ENCODE results near the gene ENDOV. TPM values are rescaled to one million over a fixed set of nuclear protein-coding genes. Genes with fewer than 3 reads are reported as not detected.

The ENDOV gene
- total and polyA plus RNA-seq, 2 of the 13 experiments (the other 11 are each of a cell fraction or from before 2014, with no cell fraction given), result 15.1 to 17.1 TPM

GRCh38 chr17:80454557-80455335 is 39.8 kb downstream of the ENDOV start (continued):
- TF ChIP-seq ZNF414 (CRISPR knock-in tag; IDR thresholded peaks at IDR 0.05), result no peak; the same call in none of the 2 replicates
- TF ChIP-seq KDM4B (CRISPR knock-in tag; IDR thresholded peaks at IDR 0.05), result 0 out of 2 replicates have a peak, but pooled peaks have one; percentile 16
- TF ChIP-seq, protein P1, sequence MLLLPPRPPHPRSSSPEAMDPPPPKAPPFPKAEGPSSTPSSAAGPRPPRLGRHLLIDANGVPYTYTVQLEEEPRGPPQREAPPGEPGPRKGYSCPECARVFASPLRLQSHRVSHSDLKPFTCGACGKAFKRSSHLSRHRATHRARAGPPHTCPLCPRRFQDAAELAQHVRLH (CRISPR knock-in tag; IDR thresholded peaks at IDR 0.05; ENCODE audit: borderline replicate concordance, low read depth), result peak; percentile 88; the same call in 1 of the 2 replicates
- TF ChIP-seq NPAS2 (CRISPR knock-in tag; IDR thresholded peaks at IDR 0.05; ENCODE audit: borderline replicate concordance), result no peak
- TF ChIP-seq BRD4 (CRISPR knock-in tag; IDR thresholded peaks at IDR 0.05), result no peak; the same call in 1 of the 2 replicates
- peak; percentile 78; the same call in 1 of the 2 replicates for TF ChIP-seq ZSCAN22 (CRISPR knock-in tag; IDR thresholded peaks at IDR 0.05)
- TF ChIP-seq ZNF7 (CRISPR knock-in tag; IDR thresholded peaks at IDR 0.05), result no peak
- TF ChIP-seq ZBTB7A (CRISPR knock-in tag; IDR thresholded peaks at IDR 0.05), result no peak
- peak; percentile 88; the same call in 1 of the 2 replicates for TF ChIP-seq ZNF34 (CRISPR knock-in tag; IDR thresholded peaks at IDR 0.05; ENCODE audit: borderline replicate concordance)
- no peak for TF ChIP-seq STAG1 (CRISPR knock-in tag; IDR thresholded peaks at IDR 0.05)
- peak; percentile 79 for TF ChIP-seq YY1 (IDR thresholded peaks at IDR 0.05; ENCODE audit: insufficient read depth, insufficient replicate concordance, low read depth, low read length)
- TF ChIP-seq ZBTB38 (CRISPR knock-in tag; IDR thresholded peaks at IDR 0.05), result peak; percentile 66; the same call in 1 of the 2 replicates
- peak; percentile 91; the same call in 1 of the 2 replicates for TF ChIP-seq ZNF749 (CRISPR knock-in tag; IDR thresholded peaks at IDR 0.05; ENCODE audit: borderline replicate concordance)
- TF ChIP-seq ZBTB21 (CRISPR knock-in tag; IDR thresholded peaks at IDR 0.05), result no peak
- TF ChIP-seq REXO4 (CRISPR knock-in tag; IDR thresholded peaks at IDR 0.05; ENCODE audit: borderline replicate concordance), result peak; percentile 77; the same call in 1 of the 2 replicates
- TF ChIP-seq MIER2 (CRISPR knock-in tag; IDR thresholded peaks at IDR 0.05), result no peak
- TF ChIP-seq KDM2A (CRISPR knock-in tag; IDR thresholded peaks at IDR 0.05; ENCODE audit: borderline replicate concordance, low read depth), result peak; percentile 85
- TF ChIP-seq ATF7-NPFF (CRISPR knock-in tag; IDR thresholded peaks at IDR 0.05; ENCODE audit: low read depth), result peak; percentile 92; the same call in 1 of the 2 replicates
- TF ChIP-seq SP1 (IDR thresholded peaks at IDR 0.05), result peak; percentile 60; the same call in 1 of the 2 replicates
- no peak for TF ChIP-seq SP1 (CRISPR knock-in tag; IDR thresholded peaks at IDR 0.05)
- peak; percentile 55 for TF ChIP-seq RARA (CRISPR knock-in tag; IDR thresholded peaks at IDR 0.05)
- TF ChIP-seq, protein P2, sequence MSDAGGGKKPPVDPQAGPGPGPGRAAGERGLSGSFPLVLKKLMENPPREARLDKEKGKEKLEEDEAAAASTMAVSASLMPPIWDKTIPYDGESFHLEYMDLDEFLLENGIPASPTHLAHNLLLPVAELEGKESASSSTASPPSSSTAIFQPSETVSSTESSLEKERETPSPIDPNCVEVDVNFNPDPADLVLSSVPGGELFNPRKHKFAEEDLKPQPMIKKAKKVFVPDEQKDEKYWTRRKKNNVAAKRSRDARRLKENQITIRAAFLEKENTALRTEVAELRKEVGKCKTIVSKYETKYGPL (CRISPR knock-in tag; IDR thresholded peaks at IDR 0.05), result peak; percentile 88
- TF ChIP-seq MAZ (IDR thresholded peaks at IDR 0.05; ENCODE audit: borderline replicate concordance, low read depth, low read length), result peak; percentile 22; the same call in 1 of the 2 replicates
- TF ChIP-seq MAZ (CRISPR knock-in tag; IDR thresholded peaks at IDR 0.05; ENCODE audit: low read depth), result peak; percentile 95
- TF ChIP-seq HNF4A (CRISPR knock-in tag; IDR thresholded peaks at IDR 0.05), result no peak
- TF ChIP-seq ZNF574 (CRISPR knock-in tag; IDR thresholded peaks at IDR 0.05), result peak; percentile 67
